ENCODE data around the gene SUSD1. TPM values are rescaled to one million over a fixed set of nuclear protein-coding genes. Genes with fewer than 3 reads are reported as not detected.
A peak's percentile ranks its signal among the peaks of the same experiment; 100 is the strongest.

Gene SUSD1
- total and polyA plus RNA-seq, 2 experiments from 2014 or later: 18.5 to 30.5 TPM

GRCh38 chr9:112188884-112189283 lies 13.8 kb upstream of the SUSD1 start:
- H3K4me2 ChIP-seq: no peak overlapping the region
- no peaks in the 10 kb centered on the region for H3K36me3 ChIP-seq (replicated peaks; ENCODE audit: insufficient read depth, low read depth)
- no peak for DNase-seq (ENCODE audit: low spot score)
- H3K27me3 ChIP-seq: no peaks in the 10 kb centered on the region
- WGBS (ENCODE audit: low lambda C conversion rate, missing lambda C conversion rate): 74% methylated on average over 1 of the region's 1 CpG
- no peak overlapping the region for H2AFZ ChIP-seq
- H3K4me1 ChIP-seq (ENCODE audit: insufficient read depth): peaks cover 4% of the 10 kb centered on the region
- H3K4me3 ChIP-seq: no peak overlapping the region
- H3K9me2 ChIP-seq (replicated peaks; ENCODE audit: insufficient read depth): no peaks in the 10 kb centered on the region
- H4K20me1 ChIP-seq (ENCODE audit: insufficient read depth, poor library complexity, severe bottlenecking): no peaks in the 10 kb centered on the region
- H3K27ac ChIP-seq: peak overlapping the region; percentile 25
- TF ChIP-seq CTCF (IDR thresholded peaks at IDR 0.05; ENCODE audit: poor library complexity): no peak
- TF ChIP-seq EZH2phosphoT487 (IDR thresholded peaks at IDR 0.05; ENCODE audit: low read depth, severe bottlenecking, unreplicated experiment): no peak
- no peak for TF ChIP-seq EZH2 (IDR thresholded peaks at IDR 0.05; ENCODE audit: borderline replicate concordance)
- H3K79me2 ChIP-seq: no peaks in the 10 kb centered on the region
- no peaks in the 10 kb centered on the region for H3K9me3 ChIP-seq (ENCODE audit: low read depth)

- H3K9me3 ChIP-seq (ENCODE audit: low read depth): no peaks in the 10 kb centered on the region
- peaks cover 4% of the 10 kb centered on the region for H3K4me1 ChIP-seq (ENCODE audit: insufficient read depth)
- no peaks in the 10 kb centered on the region for H3K79me2 ChIP-seq
- no peaks in the 10 kb centered on the region for H3K27me3 ChIP-seq
- TF ChIP-seq EZH2phosphoT487 (IDR thresholded peaks at IDR 0.05; ENCODE audit: low read depth, severe bottlenecking, unreplicated experiment): no peak
- no peak for TF ChIP-seq EZH2 (IDR thresholded peaks at IDR 0.05; ENCODE audit: borderline replicate concordance)
- no peak for TF ChIP-seq CTCF (IDR thresholded peaks at IDR 0.05; ENCODE audit: poor library complexity)
- no peaks in the 10 kb centered on the region for H4K20me1 ChIP-seq (ENCODE audit: insufficient read depth, poor library complexity, severe bottlenecking)
- WGBS (ENCODE audit: low lambda C conversion rate, missing lambda C conversion rate): 85% methylated on average over 4 of the region's 4 CpGs
- no peak overlapping the region for H2AFZ ChIP-seq
- H3K36me3 ChIP-seq (replicated peaks; ENCODE audit: insufficient read depth, low read depth): no peaks in the 10 kb centered on the region
- H3K4me2 ChIP-seq: no peak overlapping the region
- H3K9me2 ChIP-seq (replicated peaks; ENCODE audit: insufficient read depth): no peaks in the 10 kb centered on the region
- H3K27ac ChIP-seq: no peak overlapping the region
- DNase-seq (ENCODE audit: low spot score): no peak
- no peak overlapping the region for H3K4me3 ChIP-seq
Observed at GRCh38 chr9:112187404-112187803, 12.3 kb upstream of the SUSD1 start.

GRCh38 chr9:112186695-112187094 lies 11.6 kb upstream of the SUSD1 start:
- H3K4me2 ChIP-seq: no peak overlapping the region
- H3K36me3 ChIP-seq (replicated peaks; ENCODE audit: insufficient read depth, low read depth): no peaks in the 10 kb centered on the region
- H4K20me1 ChIP-seq (ENCODE audit: insufficient read depth, poor library complexity, severe bottlenecking): no peaks in the 10 kb centered on the region
- no peak overlapping the region for H3K27ac ChIP-seq
- H3K79me2 ChIP-seq: no peaks in the 10 kb centered on the region
- no peaks in the 10 kb centered on the region for H3K9me3 ChIP-seq (ENCODE audit: low read depth)
- H3K4me3 ChIP-seq: no peak overlapping the region
- no peaks in the 10 kb centered on the region for H3K9me2 ChIP-seq (replicated peaks; ENCODE audit: insufficient read depth)
- H2AFZ ChIP-seq: no peak overlapping the region
- no peak for DNase-seq (ENCODE audit: low spot score)
- no peaks in the 10 kb centered on the region for H3K27me3 ChIP-seq
- 100% methylated on average over 4 of the region's 4 CpGs for whole genome bisulfite sequencing (ENCODE audit: low lambda C conversion rate, missing lambda C conversion rate)
- peaks cover 4% of the 10 kb centered on the region for H3K4me1 ChIP-seq (ENCODE audit: insufficient read depth)
- no peak for TF ChIP-seq EZH2phosphoT487 (IDR thresholded peaks at IDR 0.05; ENCODE audit: low read depth, severe bottlenecking, unreplicated experiment)
- no peak for TF ChIP-seq EZH2 (IDR thresholded peaks at IDR 0.05; ENCODE audit: borderline replicate concordance)
- no peak for TF ChIP-seq CTCF (IDR thresholded peaks at IDR 0.05; ENCODE audit: poor library complexity)

GRCh38 chr9:112184946-112185345 lies 9.8 kb upstream of the SUSD1 start:
- H4K20me1 ChIP-seq (ENCODE audit: insufficient read depth, poor library complexity, severe bottlenecking): no peaks in the 10 kb centered on the region
- H3K9me2 ChIP-seq (replicated peaks; ENCODE audit: insufficient read depth): no peaks in the 10 kb centered on the region
- no peak overlapping the region for H3K4me2 ChIP-seq
- no peak overlapping the region for H3K4me3 ChIP-seq
- peaks cover 4% of the 10 kb centered on the region for H3K4me1 ChIP-seq (ENCODE audit: insufficient read depth)
- no peak overlapping the region for H2AFZ ChIP-seq
- TF ChIP-seq EZH2 (IDR thresholded peaks at IDR 0.05; ENCODE audit: borderline replicate concordance) (no peak), EZH2phosphoT487 (IDR thresholded peaks at IDR 0.05; ENCODE audit: low read depth, severe bottlenecking, unreplicated experiment) (no peak), CTCF (IDR thresholded peaks at IDR 0.05; ENCODE audit: poor library complexity) (no peak)
- no peak overlapping the region for H3K27ac ChIP-seq
- DNase-seq (ENCODE audit: low spot score): no peak
- WGBS (ENCODE audit: low lambda C conversion rate, missing lambda C conversion rate): 93% methylated on average over 2 of the region's 2 CpGs
- H3K36me3 ChIP-seq (replicated peaks; ENCODE audit: insufficient read depth, low read depth): no peaks in the 10 kb centered on the region
- H3K27me3 ChIP-seq: no peaks in the 10 kb centered on the region
- no peaks in the 10 kb centered on the region for H3K79me2 ChIP-seq
- no peaks in the 10 kb centered on the region for H3K9me3 ChIP-seq (ENCODE audit: low read depth)
